Neuronal stem cell (in vitro differentiated cells): ENCODE data around the gene CELA3A.
"Not testable (repeated sequence)": the region's sequence is repeated elsewhere in the genome, so short reads cannot be mapped to it uniquely, and the experiment has no call there.

Experiments used
- DNase-seq: peaks from one replicate; pipeline ENCODE4 v3.0.0-alpha.2; 2013; ENCODE audit warnings: low spot score
- H2AFZ ChIP-seq: one replicate; pipeline ENCODE4 v1.6.1; 2013; ENCODE audit warnings: mild to moderate bottlenecking, low read length, inconsistent platforms
- H2AK5ac ChIP-seq: 2 replicates; pipeline ENCODE4 v1.6.1; 2013; ENCODE audit warnings: low read depth, mild to moderate bottlenecking, inconsistent platforms, low read length, moderate library complexity, mixed read lengths
- H2BK120ac ChIP-seq: 2 replicates; pipeline ENCODE4 v1.6.1; 2013; ENCODE audit warnings: low read depth, mild to moderate bottlenecking, inconsistent platforms, low read length, moderate library complexity, mixed read lengths
- H2BK12ac ChIP-seq: one replicate; pipeline ENCODE4 v1.6.1; 2013; ENCODE audit warnings: low read length, inconsistent platforms
- H2BK15ac ChIP-seq: 2 replicates; pipeline ENCODE4 v1.6.1; 2013; ENCODE audit warnings: mild to moderate bottlenecking, low read length, inconsistent platforms, mixed read lengths
- H2BK5ac ChIP-seq: one replicate; pipeline ENCODE4 v1.6.1; 2013; ENCODE audit warnings: inconsistent platforms, mild to moderate bottlenecking, low read length, moderate library complexity
- H3K14ac ChIP-seq: one replicate; pipeline ENCODE4 v1.6.1; 2013; ENCODE audit warnings: low read length, inconsistent platforms
- H3K18ac ChIP-seq: 2 replicates; pipeline ENCODE4 v1.6.1; 2013; ENCODE audit warnings: low read length, inconsistent platforms
- H3K23ac ChIP-seq: 2 replicates; pipeline ENCODE4 v1.6.1; 2013; ENCODE audit warnings: low read depth, mild to moderate bottlenecking, mixed read lengths, low read length, inconsistent platforms; ENCODE audit not compliant: poor library complexity
- H3K27ac ChIP-seq: replicated peaks from 3 replicates; pipeline ENCODE4 v1.5.1; 2013; ENCODE audit warnings: low read length, inconsistent platforms
- H3K27me3 ChIP-seq, 3 experiments: 2 replicates each; pipeline ENCODE4 v1.6.1; 2013; ENCODE audit warnings: low read length in 3 of 3, mild to moderate bottlenecking in 2 of 3, inconsistent platforms in 1 of 3, low read depth in 1 of 3, mixed read lengths in 1 of 3, moderate library complexity in 1 of 3; ENCODE audit not compliant: control insufficient read depth in 3 of 3, insufficient read depth in 3 of 3
- H3K36me3 ChIP-seq, 2 donors: replicated peaks in 1 of 2; 2 replicates each; pipeline ENCODE4 v1.6.1; 2013; ENCODE audit warnings: low read length in 2 of 2; ENCODE audit not compliant: control insufficient read depth in 2 of 2, insufficient read depth in 2 of 2
- H3K4ac ChIP-seq: 2 replicates; pipeline ENCODE4 v1.6.1; 2013; ENCODE audit warnings: inconsistent platforms, mild to moderate bottlenecking, low read length, moderate library complexity
- H3K4me1 ChIP-seq, 2 donors: 1 replicate in 1 of 2; 2 replicates in 1 of 2; pipeline ENCODE4 v1.6.1; 2013; ENCODE audit warnings: low read length in 2 of 2, low read depth in 1 of 2; ENCODE audit not compliant: control insufficient read depth in 2 of 2, insufficient read depth in 1 of 2
- H3K4me2 ChIP-seq: one replicate; pipeline ENCODE4 v1.6.1; 2013; ENCODE audit warnings: mild to moderate bottlenecking, low read length, inconsistent platforms; ENCODE audit not compliant: insufficient read depth, poor library complexity, severe bottlenecking
- H3K4me3 ChIP-seq, 2 donors: 2 replicates each; pipeline ENCODE4 v1.5.1; 2013; ENCODE audit warnings: low read length in 2 of 2, mild to moderate bottlenecking in 2 of 2, inconsistent platforms in 1 of 2, moderate library complexity in 1 of 2
- H3K79me1 ChIP-seq: one replicate; pipeline ENCODE4 v1.6.1; 2013; ENCODE audit warnings: low read depth, mild to moderate bottlenecking, inconsistent platforms, low read length, moderate library complexity
- H3K9ac ChIP-seq: one replicate; pipeline ENCODE4 v1.6.1; 2013; ENCODE audit warnings: mild to moderate bottlenecking, low read depth, low read length, inconsistent platforms; ENCODE audit not compliant: poor library complexity
- H3K9me3 ChIP-seq, 2 donors: replicated peaks in 1 of 2; 2 replicates each; pipeline versions ENCODE3 to v1.6.1; 2013; ENCODE audit warnings: low read length in 2 of 2, mild to moderate bottlenecking in 2 of 2, inconsistent platforms in 1 of 2, low read depth in 1 of 2, mixed read lengths in 1 of 2, moderate library complexity in 1 of 2; ENCODE audit not compliant: control insufficient read depth in 2 of 2, insufficient read depth in 1 of 2
- H4K8ac ChIP-seq: one replicate; pipeline ENCODE4 v1.6.1; 2013; ENCODE audit warnings: low read depth, mild to moderate bottlenecking, inconsistent platforms, low read length, moderate library complexity
- H4K91ac ChIP-seq: one replicate; pipeline ENCODE4 v1.6.1; 2013; ENCODE audit warnings: low read length, low read depth, mild to moderate bottlenecking, inconsistent platforms; ENCODE audit not compliant: poor library complexity
- WGBS, 2 donors: extraction: QIAGEN DNeasy Blood & Tissue Kit; methylation state at CpG; one replicate each; pipeline ENCODE4 v1.1.7; 2013; ENCODE audit warnings: missing lambda C conversion rate in 2 of 2, mixed read lengths in 1 of 2; ENCODE audit not compliant: insufficient read length in 2 of 2, insufficient replicate concordance in 1 of 2; ENCODE audit errors: extremely low coverage in 2 of 2; 5-methylcytosine and 5-hydroxymethylcytosine counted together

The CELA3A gene

GRCh38 chr1:22031214-22031962 lies 29.9 kb downstream of the CELA3A start:
- Histone ChIP-seq H4K91ac (no peak overlapping the region), H3K14ac (no peak overlapping the region), H3K18ac (no peak overlapping the region), H3K4ac (no peak overlapping the region), H2BK120ac (no peak overlapping the region), H3K27ac (no peak overlapping the region), H3K4me3 (no peak overlapping the region), H3K23ac (no peak overlapping the region), H2AFZ (no peak overlapping the region), H3K79me1 (no peaks in the 10 kb centered on the region), H2AK5ac (no peak overlapping the region), H3K36me3 (peaks cover 2 to 26% of the 10 kb centered on the region in 2 donors), H3K27me3 (no peaks in the 10 kb centered on the region), H3K9ac (no peak overlapping the region), H3K4me1 (peaks cover under 1 to 1% of the 10 kb centered on the region in 2 donors), H2BK12ac (no peak overlapping the region), H3K9me3 (peaks cover 0 to 2% of the 10 kb centered on the region in 2 donors), H4K8ac (no peak overlapping the region), H3K4me2 (no peak overlapping the region), H2BK15ac (no peak overlapping the region), H2BK5ac (no peak overlapping the region)
- WGBS, 2 donors = no CpG with 5 or more reads among the region's 8 CpGs
- no peak for DNase-seq

- H2BK12ac ChIP-seq, H4K91ac ChIP-seq, H2AK5ac ChIP-seq, H2BK15ac ChIP-seq, H2BK5ac ChIP-seq, H3K9me3 ChIP-seq, H2BK120ac ChIP-seq, H3K18ac ChIP-seq, DNase-seq, H4K8ac ChIP-seq, H3K27ac ChIP-seq, H2AFZ ChIP-seq, H3K79me1 ChIP-seq, H3K4ac ChIP-seq, H3K4me3 ChIP-seq, H3K4me2 ChIP-seq, H3K14ac ChIP-seq, H3K27me3 ChIP-seq, H3K9ac ChIP-seq, H3K23ac ChIP-seq: not testable (repeated sequence)
- no CpG with 5 or more reads among the region's 5 CpGs for WGBS, 2 donors
- Histone ChIP-seq H3K4me1 (peaks cover 2 to 13% of the 10 kb centered on the region in 2 donors), H3K36me3 (peaks cover 2 to 18% of the 10 kb centered on the region in 2 donors)
Observed at GRCh38 chr1:22034834-22035233, 33.4 kb downstream of the CELA3A start.

- Histone ChIP-seq H2BK5ac (no peak overlapping the region), H2BK12ac (no peak overlapping the region), H4K91ac (no peak overlapping the region), H3K23ac (no peak overlapping the region), H3K4ac (no peak overlapping the region), H3K9me3 (no peaks in the 10 kb centered on the region), H3K36me3 (no peaks in the 10 kb centered on the region), H3K27me3 (peaks cover 0 to 2% (median 0%) of the 10 kb centered on the region in 3 experiments), H4K8ac (no peak overlapping the region), H3K4me3 (no peak overlapping the region), H3K18ac (no peak overlapping the region), H3K4me2 (no peak overlapping the region), H3K27ac (no peak overlapping the region), H3K9ac (no peak overlapping the region), H2AFZ (peak overlapping the region; percentile 39), H2AK5ac (no peak overlapping the region), H2BK120ac (no peak overlapping the region), H3K4me1 (peaks cover 4 to 13% of the 10 kb centered on the region in 2 donors), H3K14ac (no peak overlapping the region), H3K79me1 (no peaks in the 10 kb centered on the region), H2BK15ac (no peak overlapping the region)
- no CpG with 5 or more reads among the region's 7 CpGs for WGBS, 2 donors
- DNase-seq = no peak
Observed at GRCh38 chr1:22037520-22037919, 36.1 kb downstream of the CELA3A start.

GRCh38 chr1:22038036-22038435 lies 36.6 kb downstream of the CELA3A start:
- Histone ChIP-seq H3K23ac (no peak overlapping the region), H3K4ac (no peak overlapping the region), H2BK15ac (no peak overlapping the region), H3K4me1 (peaks cover 4 to 13% of the 10 kb centered on the region in 2 donors), H3K79me1 (no peaks in the 10 kb centered on the region), H2BK120ac (no peak overlapping the region), H2AK5ac (no peak overlapping the region), H2BK5ac (no peak overlapping the region), H2BK12ac (no peak overlapping the region), H3K36me3 (no peaks in the 10 kb centered on the region), H3K18ac (no peak overlapping the region), H2AFZ (peak overlapping the region; percentile 39), H4K8ac (no peak overlapping the region), H3K4me3 (no peak overlapping the region), H3K27ac (no peak overlapping the region), H3K14ac (no peak overlapping the region), H4K91ac (no peak overlapping the region), H3K27me3 (peaks cover 0 to 2% (median 0%) of the 10 kb centered on the region in 3 experiments), H3K9ac (no peak overlapping the region), H3K9me3 (no peaks in the 10 kb centered on the region), H3K4me2 (no peak overlapping the region)
- DNase-seq = no peak
- no CpG with 5 or more reads among the region's 5 CpGs for WGBS, 2 donors
